Measurements from ENCODE around the gene VSTM2A. TPM values are rescaled to one million over a fixed set of nuclear protein-coding genes. Genes with fewer than 3 reads are reported as not detected.
"Not testable (repeated sequence)": the region's sequence is repeated elsewhere in the genome, so short reads cannot be mapped to it uniquely, and the experiment has no call there.

The VSTM2A gene
- not detected for total RNA-seq
- not detected for polyA plus RNA-seq (ENCODE audit: insufficient read depth, low read depth, low replicate concordance)
- long read RNA-seq, donor 1, partial matches to known transcripts: 0 of 1 reads
- long read RNA-seq, donor 1, other reads (novel, unspliced or antisense): 0 of 1 reads
- long read RNA-seq, donor 2: 0 reads
- long read RNA-seq, donor 3: 0 reads
- long read RNA-seq, donor 4, partial matches to known transcripts: 0 of 1 reads
- long read RNA-seq, donor 4, other reads (novel, unspliced or antisense): 0 of 1 reads
- long read RNA-seq, donor 5: 0 reads
- long read RNA-seq, donor 6, partial matches to known transcripts: 0 of 1 reads
- long read RNA-seq, donor 6, other reads (novel, unspliced or antisense): 0 of 1 reads
- long read RNA-seq, donor 7: 0 reads
- long read RNA-seq, donor 8, partial matches to known transcripts: 0 of 1 reads
- long read RNA-seq, donor 8, other reads (novel, unspliced or antisense): 0 of 1 reads
- long read RNA-seq, donor 9: 0 reads
- long read RNA-seq, donor 10: 0 reads

DNA sequence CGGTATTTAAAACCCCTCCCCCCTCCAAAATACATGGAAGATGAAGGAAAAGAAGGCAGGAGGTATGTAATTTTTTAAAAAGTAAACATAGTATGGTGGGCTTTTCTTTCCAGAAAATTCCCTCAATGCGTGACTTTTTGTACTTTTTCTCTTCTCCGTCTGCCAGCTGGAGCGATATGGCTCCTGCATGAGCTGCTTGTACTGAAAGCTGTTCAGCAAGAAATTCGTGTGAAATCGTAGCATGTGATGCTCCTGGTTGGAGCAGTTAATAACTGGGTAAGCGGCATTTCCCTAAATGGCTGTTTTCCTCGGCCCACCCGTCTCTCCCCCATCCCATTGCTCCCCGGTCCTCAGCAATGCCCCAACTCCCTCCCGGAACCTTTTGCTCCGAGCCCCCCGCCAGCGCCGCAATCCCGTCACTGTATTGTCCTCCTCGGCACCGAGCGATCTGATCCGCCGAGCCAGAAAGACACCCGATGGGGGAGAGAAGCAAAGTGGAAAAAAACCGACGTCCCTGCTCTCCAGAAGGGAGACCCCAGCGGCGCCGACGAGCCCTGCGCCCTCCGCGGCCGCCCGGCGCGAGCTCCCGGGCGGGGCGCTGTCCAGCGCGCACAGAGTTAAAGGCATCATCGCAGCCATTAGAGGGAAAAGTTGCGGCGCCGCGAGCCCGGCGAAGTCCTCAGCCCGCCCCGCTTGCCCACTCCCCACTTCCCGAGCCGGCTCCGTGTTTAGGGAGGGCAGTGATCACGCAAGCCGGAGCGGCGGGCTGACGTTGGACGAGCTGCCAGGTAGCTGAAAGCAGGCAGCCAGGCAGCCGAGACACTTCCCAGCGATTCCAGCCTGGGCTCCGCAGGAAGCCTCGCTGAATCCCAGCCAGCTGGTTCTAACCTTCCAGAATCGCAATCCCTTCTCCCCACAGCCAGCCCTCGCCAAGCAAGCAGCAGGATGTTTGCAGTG, at the start of gene VSTM2A:
Gene VSTM2A (plus strand): TSS at position 707 of the 957 bp plus-strand sequence. CDS start 356 bp downstream, outside the sequence.
- H3K27me3 ChIP-seq (ENCODE audit: control insufficient read depth, insufficient read depth, low read length): peaks cover 9% of the 10 kb centered on the region
- no peaks in the 10 kb centered on the region for H3K9me3 ChIP-seq (ENCODE audit: control insufficient read depth in 2 of 3, insufficient read depth in 1 of 3, low read length in 3 of 3)
- FAIRE-seq (no peak), DNase-seq (peak in 4 of 5 donors; percentile 74 to 84 (median 79))
- intact Hi-C loops (cut with DNase I): no loop called here
- H3K36me3 ChIP-seq (ENCODE audit: control insufficient read depth in 2 of 3, insufficient read depth in 3 of 3, low read length in 3 of 3): no peaks in the 10 kb centered on the region
- H3K4me1 ChIP-seq (ENCODE audit: control insufficient read depth in 2 of 3, insufficient read depth in 2 of 3, low read depth in 1 of 3, low read length in 3 of 3): no peaks in the 10 kb centered on the region
- no peak within 1 kb of the TSS for H3K27ac ChIP-seq (ENCODE audit: low read depth in 2 of 2, low read length in 2 of 2)
- no peak for TF ChIP-seq CTCF (IDR thresholded peaks at IDR 0.05; ENCODE audit: borderline replicate concordance, extremely low read depth, insufficient read depth)
- H3K9ac ChIP-seq (ENCODE audit: low read length in 3 of 3): no peak within 1 kb of the TSS
- H3K4me3 ChIP-seq (ENCODE audit: low read length in 3 of 3): peak within 1 kb of the TSS in 1 of 3 donors; percentile 12

DNA sequence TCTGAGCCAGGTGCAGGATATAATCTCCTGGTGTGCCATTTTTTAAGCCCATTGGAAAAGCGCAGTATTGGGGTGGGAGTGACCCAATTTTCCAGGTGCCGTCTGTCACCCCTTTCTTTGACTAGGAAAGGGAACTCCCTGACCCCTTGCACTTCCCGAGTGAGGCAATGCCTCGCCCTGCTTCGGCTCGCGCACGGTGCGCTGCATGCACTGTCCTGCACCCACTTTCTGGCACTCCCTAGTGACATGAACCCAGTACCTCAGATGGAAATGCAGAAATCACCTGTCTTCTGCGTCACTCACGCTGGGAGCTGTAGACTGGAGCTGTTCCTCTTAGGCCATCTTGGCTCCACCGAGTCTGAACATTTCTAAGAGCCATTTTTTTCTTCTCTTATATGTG, 37.6 kb upstream of the VSTM2A start:
- FAIRE-seq; H3K27ac ChIP-seq (ENCODE audit: low read depth in 2 of 2, low read length in 2 of 2); intact Hi-C loops (cut with DNase I); H3K9ac ChIP-seq (ENCODE audit: low read length in 3 of 3); DNase-seq; H3K27me3 ChIP-seq (ENCODE audit: control insufficient read depth, insufficient read depth, low read length); H3K4me3 ChIP-seq (ENCODE audit: low read length in 3 of 3); H3K4me1 ChIP-seq (ENCODE audit: control insufficient read depth in 2 of 3, insufficient read depth in 2 of 3, low read depth in 1 of 3, low read length in 3 of 3); H3K36me3 ChIP-seq (ENCODE audit: control insufficient read depth in 2 of 3, insufficient read depth in 3 of 3, low read length in 3 of 3); H3K9me3 ChIP-seq (ENCODE audit: control insufficient read depth in 2 of 3, insufficient read depth in 1 of 3, low read length in 3 of 3): not testable (repeated sequence)

- intact Hi-C loops (cut with DNase I): no loop called here
- DNase-seq (no peak), FAIRE-seq (no peak)
- no peak for TF ChIP-seq CTCF (IDR thresholded peaks at IDR 0.05; ENCODE audit: borderline replicate concordance, extremely low read depth, insufficient read depth)
- no peaks in the 10 kb centered on the region for H3K4me1 ChIP-seq (ENCODE audit: control insufficient read depth in 2 of 3, insufficient read depth in 2 of 3, low read depth in 1 of 3, low read length in 3 of 3)
- no peak overlapping the region for H3K4me3 ChIP-seq (ENCODE audit: low read length in 3 of 3)
- no peak overlapping the region for H3K27ac ChIP-seq (ENCODE audit: low read depth in 2 of 2, low read length in 2 of 2)
- H3K9me3 ChIP-seq (ENCODE audit: control insufficient read depth in 2 of 3, insufficient read depth in 1 of 3, low read length in 3 of 3): peaks cover 0 to 4% (median 0%) of the 10 kb centered on the region in 3 donors
- no peaks in the 10 kb centered on the region for H3K27me3 ChIP-seq (ENCODE audit: control insufficient read depth, insufficient read depth, low read length)
- H3K36me3 ChIP-seq (ENCODE audit: control insufficient read depth in 2 of 3, insufficient read depth in 3 of 3, low read length in 3 of 3): no peaks in the 10 kb centered on the region
- H3K9ac ChIP-seq (ENCODE audit: low read length in 3 of 3): no peak overlapping the region
Observed at GRCh38 chr7:54529568-54529967, 12.6 kb upstream of the VSTM2A start.

Measured in kidney (tissue), 22 donors.